Neural crest cell (in vitro differentiated cells): Measurements from ENCODE around the gene DLG4. TPM values are rescaled to one million over a fixed set of nuclear protein-coding genes. Genes with fewer than 3 reads are reported as not detected.

Source experiments
- DNase-seq: peaks from one replicate; pipeline ENCODE4 v3.0.0; 2021; ENCODE audit warnings: low read depth, mixed read lengths, low spot score
- H3K27ac Mint-ChIP-seq: one replicate; pipeline ENCODE4 v1.8.0; 2021; ENCODE audit warnings: mild to moderate bottlenecking, mixed read lengths; ENCODE audit not compliant: unreplicated experiment
- H3K27me3 Mint-ChIP-seq: 2 replicates; pipeline ENCODE4 v1.8.0; 2021; ENCODE audit warnings: low read depth, mild to moderate bottlenecking, mixed read lengths
- H3K36me3 Mint-ChIP-seq: 2 replicates; pipeline ENCODE4 v1.8.0; 2021; ENCODE audit warnings: low read depth, mild to moderate bottlenecking, mixed read lengths
- H3K4me1 Mint-ChIP-seq: 2 replicates; pipeline ENCODE4 v1.8.0; 2021; ENCODE audit warnings: mixed read lengths
- H3K4me3 Mint-ChIP-seq: one replicate; pipeline ENCODE4 v1.8.0; 2021; ENCODE audit warnings: mild to moderate bottlenecking, mixed read lengths
- H3K9me3 Mint-ChIP-seq: 2 replicates; pipeline ENCODE4 v1.8.0; 2021; ENCODE audit warnings: mixed read lengths
- CTCF ChIP-seq: fragments of 200-600 bp; sonication (generic); conservative IDR thresholded peaks from 2 replicates; pipeline ENCODE4 v1.5.0; 2021; ENCODE audit warnings: antibody characterized with exemption, mild to moderate bottlenecking
- total RNA-seq: library from RNA; stranded (reverse); gene quantifications from 2 replicates; pipeline ENCODE4 v1.2.1, GENCODE V29; 2021

The DLG4 gene
- total RNA-seq, 1 donor from 2014 or later, result 51.4 TPM

- H3K36me3 Mint-ChIP-seq, result peaks cover 24% of the 10 kb centered on the region
- no peak for TF ChIP-seq CTCF
- DNase-seq, result no peak
- H3K27me3 Mint-ChIP-seq, result peaks cover 21% of the 10 kb centered on the region
- H3K4me1 Mint-ChIP-seq, result peaks cover 60% of the 10 kb centered on the region
- H3K4me3 Mint-ChIP-seq, result peak overlapping the region; percentile 99
- no peak overlapping the region for H3K27ac Mint-ChIP-seq
- H3K9me3 Mint-ChIP-seq, result no peaks in the 10 kb centered on the region
These were observed 17.7 kb upstream of the DLG4 start for GRCh38 chr17:7237266-7237760.

GRCh38 chr17:7236808-7237207 lies 17.2 kb upstream of the DLG4 start:
- Mint-ChIP-seq H3K9me3 (no peaks in the 10 kb centered on the region), H3K36me3 (peaks cover 29% of the 10 kb centered on the region), H3K4me3 (peak overlapping the region; percentile 99), H3K4me1 (peaks cover 61% of the 10 kb centered on the region), H3K27me3 (peaks cover 17% of the 10 kb centered on the region), H3K27ac (no peak overlapping the region)
- DNase-seq, result no peak
- no peak for TF ChIP-seq CTCF

GRCh38 chr17:7235693-7236665 lies 16.3 kb upstream of the DLG4 start:
- no peaks in the 10 kb centered on the region for H3K9me3 Mint-ChIP-seq
- peaks cover 26% of the 10 kb centered on the region for H3K36me3 Mint-ChIP-seq
- no peak overlapping the region for H3K27ac Mint-ChIP-seq
- no peak for TF ChIP-seq CTCF
- peaks cover 14% of the 10 kb centered on the region for H3K27me3 Mint-ChIP-seq
- H3K4me3 Mint-ChIP-seq, result peak overlapping the region; percentile 99
- no peak for DNase-seq
- peaks cover 54% of the 10 kb centered on the region for H3K4me1 Mint-ChIP-seq

GRCh38 chr17:7234083-7234951 lies 14.7 kb upstream of the DLG4 start, which contains the start of gene DVL2:
Gene DVL2 (minus strand): TSS chr17:7234517. CDS start chr17:7234262, 255 bp downstream.
- peaks cover 39% of the 10 kb centered on the region for H3K4me1 Mint-ChIP-seq
- peak within 1 kb of the TSS; percentile 99 for H3K4me3 Mint-ChIP-seq
- peak within 1 kb of the TSS; percentile 99 for H3K27ac Mint-ChIP-seq
- no peaks in the 10 kb centered on the region for H3K9me3 Mint-ChIP-seq
- peaks cover 5% of the 10 kb centered on the region for H3K27me3 Mint-ChIP-seq
- peaks cover 25% of the 10 kb centered on the region for H3K36me3 Mint-ChIP-seq
- no peak for TF ChIP-seq CTCF
- DNase-seq, result peak; percentile 87

GRCh38 chr17:7233701-7234082 lies 14.1 kb upstream of the DLG4 start:
- Mint-ChIP-seq H3K36me3 (peaks cover 28% of the 10 kb centered on the region), H3K4me3 (peak overlapping the region; percentile 99)
- no peak for TF ChIP-seq CTCF

More at GRCh38 chr17:7233701-7234082, 14.1 kb upstream of the DLG4 start:
- peaks cover 5% of the 10 kb centered on the region for H3K27me3 Mint-ChIP-seq
- H3K4me1 Mint-ChIP-seq, result peaks cover 39% of the 10 kb centered on the region
- no peaks in the 10 kb centered on the region for H3K9me3 Mint-ChIP-seq
- DNase-seq, result no peak
- H3K27ac Mint-ChIP-seq, result peak overlapping the region; percentile 99
